OCI-LY1 (cell line): ENCODE results near the gene SLC26A4.

ENCODE experiments used
- CTCF ChIP-seq: fragments of 200-600 bp; sonication (generic), shearing (Covaris generic); IDR thresholded peaks from 2 replicates; pipeline ENCODE4 v1.5.1; 2017; ENCODE audit warnings: mild to moderate bottlenecking, antibody characterized with exemption, low read length, moderate library complexity, mixed read lengths
- EZH2 ChIP-seq: fragments of 200-600 bp; sonication (generic), shearing (Covaris generic); IDR thresholded peaks from 2 replicates; pipeline ENCODE4 v1.8.0; 2017; ENCODE audit warnings: borderline replicate concordance, mixed run types, mild to moderate bottlenecking, antibody characterized with exemption, low read length, moderate library complexity, mixed read lengths

- TF ChIP-seq CTCF = no peak
- no peak for TF ChIP-seq EZH2
Observed at GRCh38 chr7:107613948-107614347, 46.7 kb upstream of the SLC26A4 start.
